OCI-LY3 (cell line): ENCODE data around the gene ARMH3.

Experiments
- EZH2phosphoT487 ChIP-seq: fragments of 200-600 bp; shearing (Covaris generic); IDR thresholded peaks from 2 replicates; pipeline ENCODE4 v1.6.1; 2018; ENCODE audit warnings: antibody characterized with exemption, mixed run types, low read depth
- TF ChIP-seq, protein P1 (sequence below): fragments of 200-600, 300-600 bp; sonication (generic); IDR thresholded peaks from 2 replicates; pipeline ENCODE4 v1.5.1; 2014; ENCODE audit warnings: antibody characterized with exemption, low read length, low read depth

DNA sequence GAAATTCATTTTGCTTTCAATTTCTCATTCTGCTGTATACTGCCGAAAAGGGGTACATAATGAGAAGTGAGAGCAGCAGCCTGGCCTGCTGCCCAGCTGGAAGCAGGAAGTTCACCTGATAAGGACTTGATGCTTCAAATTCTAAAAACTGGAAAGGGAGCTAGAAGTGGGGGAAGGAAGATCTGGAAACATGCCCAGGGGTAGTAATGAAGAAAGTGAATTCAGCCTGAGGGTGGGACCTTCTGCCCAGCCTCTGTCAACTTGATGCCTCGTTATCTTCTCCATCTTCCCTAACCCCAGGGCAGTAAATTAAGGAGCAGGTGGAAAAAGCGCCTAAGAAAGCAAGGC is 69.4 kb downstream of the ARMH3 start:
- TF ChIP-seq, protein P1, sequence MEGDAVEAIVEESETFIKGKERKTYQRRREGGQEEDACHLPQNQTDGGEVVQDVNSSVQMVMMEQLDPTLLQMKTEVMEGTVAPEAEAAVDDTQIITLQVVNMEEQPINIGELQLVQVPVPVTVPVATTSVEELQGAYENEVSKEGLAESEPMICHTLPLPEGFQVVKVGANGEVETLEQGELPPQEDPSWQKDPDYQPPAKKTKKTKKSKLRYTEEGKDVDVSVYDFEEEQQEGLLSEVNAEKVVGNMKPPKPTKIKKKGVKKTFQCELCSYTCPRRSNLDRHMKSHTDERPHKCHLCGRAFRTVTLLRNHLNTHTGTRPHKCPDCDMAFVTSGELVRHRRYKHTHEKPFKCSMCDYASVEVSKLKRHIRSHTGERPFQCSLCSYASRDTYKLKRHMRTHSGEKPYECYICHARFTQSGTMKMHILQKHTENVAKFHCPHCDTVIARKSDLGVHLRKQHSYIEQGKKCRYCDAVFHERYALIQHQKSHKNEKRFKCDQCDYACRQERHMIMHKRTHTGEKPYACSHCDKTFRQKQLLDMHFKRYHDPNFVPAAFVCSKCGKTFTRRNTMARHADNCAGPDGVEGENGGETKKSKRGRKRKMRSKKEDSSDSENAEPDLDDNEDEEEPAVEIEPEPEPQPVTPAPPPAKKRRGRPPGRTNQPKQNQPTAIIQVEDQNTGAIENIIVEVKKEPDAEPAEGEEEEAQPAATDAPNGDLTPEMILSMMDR, result no peak
- no peak for TF ChIP-seq EZH2phosphoT487
